ENCODE measurements around the gene USP37.

The USP37 gene

GRCh38 chr2:218500501-218501060 is 67.6 kb downstream of the USP37 start:
- Histone ChIP-seq H3K27ac (ENCODE audit: low read depth, low read length, poor library complexity, severe bottlenecking) (no peak overlapping the region), H3K79me2 (ENCODE audit: insufficient read depth, low read length) (no peaks in the 10 kb centered on the region), H3K9ac (ENCODE audit: low read length) (no peak overlapping the region), H3K4me1 (ENCODE audit: insufficient read depth, low read length, severe bottlenecking) (no peaks in the 10 kb centered on the region), H4K20me1 (ENCODE audit: insufficient read depth, low read length) (no peaks in the 10 kb centered on the region), H3F3A (ENCODE audit: insufficient read depth, low read length) (no peaks in the 10 kb centered on the region), H3K9me3 (ENCODE audit: low read length) (no peaks in the 10 kb centered on the region), H3K27me3 (ENCODE audit: insufficient read depth, low read length) (no peaks in the 10 kb centered on the region), H3K36me3 (ENCODE audit: insufficient read depth, low read length) (peaks cover 46% of the 10 kb centered on the region), H3K4me3 (ENCODE audit: low read depth, low read length, poor library complexity, severe bottlenecking) (no peak overlapping the region), H2AFZ (ENCODE audit: low read length) (no peak overlapping the region), H3K9me2 (ENCODE audit: low read depth, low read length) (no peaks in the 10 kb centered on the region), H3K4me2 (ENCODE audit: low read length) (no peak overlapping the region)
- no peak for TF ChIP-seq EZH2 (IDR thresholded peaks at IDR 0.05; ENCODE audit: borderline replicate concordance, low read length)
- TF ChIP-seq CTCF (IDR thresholded peaks at IDR 0.05; ENCODE audit: low read length), result no peak

GRCh38 chr2:218485986-218486667 is 82.0 kb downstream of the USP37 start:
- H3K79me2 ChIP-seq (ENCODE audit: insufficient read depth, low read length), result no peaks in the 10 kb centered on the region

GRCh38 chr2:218482651-218483050 is 85.5 kb downstream of the USP37 start:
- H3K79me2 ChIP-seq (ENCODE audit: insufficient read depth, low read length), result no peaks in the 10 kb centered on the region
- no peak overlapping the region for H3K27ac ChIP-seq (ENCODE audit: low read depth, low read length, poor library complexity, severe bottlenecking)
- TF ChIP-seq CTCF (IDR thresholded peaks at IDR 0.05; ENCODE audit: low read length), result no peak
- no peak for TF ChIP-seq EZH2 (IDR thresholded peaks at IDR 0.05; ENCODE audit: borderline replicate concordance, low read length)
- no peak overlapping the region for H3K4me3 ChIP-seq (ENCODE audit: low read depth, low read length, poor library complexity, severe bottlenecking)
- no peaks in the 10 kb centered on the region for H3K9me3 ChIP-seq (ENCODE audit: low read length)
- no peaks in the 10 kb centered on the region for H3K27me3 ChIP-seq (ENCODE audit: insufficient read depth, low read length)
- H2AFZ ChIP-seq (ENCODE audit: low read length), result no peak overlapping the region
- no peak overlapping the region for H3K4me2 ChIP-seq (ENCODE audit: low read length)
- H3K9ac ChIP-seq (ENCODE audit: low read length), result no peak overlapping the region
- H4K20me1 ChIP-seq (ENCODE audit: insufficient read depth, low read length), result no peaks in the 10 kb centered on the region
- no peaks in the 10 kb centered on the region for H3F3A ChIP-seq (ENCODE audit: insufficient read depth, low read length)
- peaks cover 11% of the 10 kb centered on the region for H3K4me1 ChIP-seq (ENCODE audit: insufficient read depth, low read length, severe bottlenecking)
- peaks cover 72% of the 10 kb centered on the region for H3K36me3 ChIP-seq (ENCODE audit: insufficient read depth, low read length)
- H3K9me2 ChIP-seq (ENCODE audit: low read depth, low read length), result no peaks in the 10 kb centered on the region

More at GRCh38 chr2:218485986-218486667, 82.0 kb downstream of the USP37 start:
- Histone ChIP-seq H3K9me2 (ENCODE audit: low read depth, low read length) (no peaks in the 10 kb centered on the region), H4K20me1 (ENCODE audit: insufficient read depth, low read length) (no peaks in the 10 kb centered on the region), H3F3A (ENCODE audit: insufficient read depth, low read length) (no peaks in the 10 kb centered on the region), H3K9ac (ENCODE audit: low read length) (no peak overlapping the region), H3K4me2 (ENCODE audit: low read length) (no peak overlapping the region), H3K4me3 (ENCODE audit: low read depth, low read length, poor library complexity, severe bottlenecking) (no peak overlapping the region), H3K27me3 (ENCODE audit: insufficient read depth, low read length) (no peaks in the 10 kb centered on the region), H3K4me1 (ENCODE audit: insufficient read depth, low read length, severe bottlenecking) (peaks cover 11% of the 10 kb centered on the region), H3K27ac (ENCODE audit: low read depth, low read length, poor library complexity, severe bottlenecking) (no peak overlapping the region), H2AFZ (ENCODE audit: low read length) (no peak overlapping the region), H3K9me3 (ENCODE audit: low read length) (no peaks in the 10 kb centered on the region), H3K36me3 (ENCODE audit: insufficient read depth, low read length) (peaks cover 80% of the 10 kb centered on the region)
- TF ChIP-seq EZH2 (IDR thresholded peaks at IDR 0.05; ENCODE audit: borderline replicate concordance, low read length), result no peak
- TF ChIP-seq CTCF (IDR thresholded peaks at IDR 0.05; ENCODE audit: low read length), result no peak

All from OCI-LY1 (cell line).